DOHH2 (cell line): ENCODE data around the gene RNF146.

Experiments
- H3F3A ChIP-seq: fragments of 200-600 bp; sonication (generic), shearing (Covaris generic); 2 replicates; pipeline ENCODE4 v1.6.0; 2016; ENCODE audit warnings: antibody characterized with exemption, mild to moderate bottlenecking; ENCODE audit not compliant: control insufficient read depth, insufficient read depth
- H3K27ac ChIP-seq: fragments of 200-600 bp; sonication (generic); 2 replicates; pipeline ENCODE4 v1.5.1; 2014; ENCODE audit warnings: low read depth, mild to moderate bottlenecking, low read length, moderate library complexity
- H3K27me3 ChIP-seq: fragments of 200-600 bp; sonication (generic); 2 replicates; pipeline ENCODE4 v1.6.1; 2014; ENCODE audit warnings: mild to moderate bottlenecking, low read length, mixed read lengths; ENCODE audit not compliant: control insufficient read depth
- H3K36me3 ChIP-seq: fragments of 200-600 bp; sonication (generic); 2 replicates; pipeline ENCODE4 v1.6.1; 2014; ENCODE audit warnings: mild to moderate bottlenecking, low read length, moderate library complexity, mixed read lengths; ENCODE audit not compliant: control insufficient read depth
- H3K4me1 ChIP-seq: fragments of 200-600 bp; sonication (generic); 2 replicates; pipeline ENCODE4 v1.6.1; 2014; ENCODE audit warnings: mild to moderate bottlenecking, low read length, mixed read lengths; ENCODE audit not compliant: control insufficient read depth
- H3K4me2 ChIP-seq: fragments of 200-600 bp; sonication (generic); 2 replicates; pipeline ENCODE4 v1.6.0; 2014; ENCODE audit warnings: mild to moderate bottlenecking, low read length, moderate library complexity
- H3K4me3 ChIP-seq: fragments of 200-600 bp; sonication (generic); 2 replicates; pipeline ENCODE4 v1.5.1; 2014; ENCODE audit warnings: mild to moderate bottlenecking, low read length, mixed read lengths
- H3K79me2 ChIP-seq: fragments of 200-600 bp; sonication (generic); 2 replicates; pipeline ENCODE4 v1.6.1; 2014; ENCODE audit warnings: mild to moderate bottlenecking, low read length, mixed read lengths; ENCODE audit not compliant: control insufficient read depth
- H3K9me2 ChIP-seq: fragments of 200-600 bp; sonication (generic); replicated peaks from 2 replicates; pipeline ENCODE4 v1.6.1; 2014; ENCODE audit warnings: mild to moderate bottlenecking, low read length, mixed read lengths; ENCODE audit not compliant: control insufficient read depth
- H3K9me3 ChIP-seq: fragments of 200-600 bp; sonication (generic); 2 replicates; pipeline ENCODE4 v1.6.1; 2014; ENCODE audit warnings: antibody characterized with exemption, low read length, mixed read lengths; ENCODE audit not compliant: control insufficient read depth, insufficient read depth
- H4K20me1 ChIP-seq: fragments of 200-600 bp; sonication (generic); 2 replicates; pipeline ENCODE4 v1.6.0; 2014; ENCODE audit warnings: low read depth, mild to moderate bottlenecking, antibody characterized with exemption, low read length, moderate library complexity; ENCODE audit not compliant: control insufficient read depth, insufficient read depth
- CTCF ChIP-seq: fragments of 200-600 bp; sonication (generic); IDR thresholded peaks from one replicate; pipeline ENCODE4 v1.5.1; 2014; ENCODE audit warnings: antibody characterized with exemption, mild to moderate bottlenecking, low read depth, low read length; ENCODE audit not compliant: poor library complexity, severe bottlenecking
- EZH2phosphoT487 ChIP-seq: fragments of 200-600 bp; sonication (generic); IDR thresholded peaks from 2 replicates; pipeline ENCODE4 v1.6.1; 2017; ENCODE audit warnings: borderline replicate concordance, mild to moderate bottlenecking, antibody characterized with exemption, low read length, moderate library complexity, mixed read lengths

The RNF146 gene

GRCh38 chr6:127290391-127291265, 24.0 kb downstream of the RNF146 start:
- no peaks in the 10 kb centered on the region for H3K9me3 ChIP-seq
- no peaks in the 10 kb centered on the region for H4K20me1 ChIP-seq
- H3K9me2 ChIP-seq: no peaks in the 10 kb centered on the region
- H3K4me3 ChIP-seq: no peak overlapping the region
- no peaks in the 10 kb centered on the region for H3F3A ChIP-seq
- no peaks in the 10 kb centered on the region for H3K79me2 ChIP-seq
- no peak overlapping the region for H3K27ac ChIP-seq
- TF ChIP-seq CTCF: no peak
- TF ChIP-seq EZH2phosphoT487: no peak
- no peaks in the 10 kb centered on the region for H3K27me3 ChIP-seq
- no peak overlapping the region for H3K4me2 ChIP-seq
- peaks cover 47% of the 10 kb centered on the region for H3K36me3 ChIP-seq
- no peaks in the 10 kb centered on the region for H3K4me1 ChIP-seq

GRCh38 chr6:127291495-127291894, 24.8 kb downstream of the RNF146 start:
- H3K4me2 ChIP-seq: no peak overlapping the region
- H3K4me3 ChIP-seq: no peak overlapping the region
- TF ChIP-seq CTCF: no peak
- TF ChIP-seq EZH2phosphoT487: no peak
- peaks cover 46% of the 10 kb centered on the region for H3K36me3 ChIP-seq
- H3K79me2 ChIP-seq: no peaks in the 10 kb centered on the region
- no peaks in the 10 kb centered on the region for H3K9me2 ChIP-seq
- H3F3A ChIP-seq: no peaks in the 10 kb centered on the region
- H3K27ac ChIP-seq: no peak overlapping the region
- no peaks in the 10 kb centered on the region for H3K4me1 ChIP-seq
- H4K20me1 ChIP-seq: no peaks in the 10 kb centered on the region
- H3K9me3 ChIP-seq: no peaks in the 10 kb centered on the region
- H3K27me3 ChIP-seq: no peaks in the 10 kb centered on the region

- Histone ChIP-seq H3F3A (0 out of 2 replicates have a peak, but pooled peaks cover 2% of the 10 kb centered on the region), H3K4me2 (no peak overlapping the region), H3K4me3 (no peak overlapping the region), H3K27ac (no peak overlapping the region), H3K27me3 (no peaks in the 10 kb centered on the region), H3K4me1 (0 out of 2 replicates have a peak, but pooled peaks cover 4% of the 10 kb centered on the region), H3K9me2 (no peaks in the 10 kb centered on the region), H3K79me2 (peaks cover 6% of the 10 kb centered on the region), H4K20me1 (no peaks in the 10 kb centered on the region; the same call in 1 of the 2 replicates), H3K36me3 (peaks cover 22% of the 10 kb centered on the region), H3K9me3 (no peaks in the 10 kb centered on the region)
- no peak for TF ChIP-seq CTCF
- TF ChIP-seq EZH2phosphoT487: no peak
Measured at GRCh38 chr6:127297502-127298070, 30.9 kb downstream of the RNF146 start.
